ENCODE results near the gene TRPM4. TPM values are rescaled to one million over a fixed set of nuclear protein-coding genes. Genes with fewer than 3 reads are reported as not detected.
A peak's percentile ranks its signal among the peaks of the same experiment; 100 is the strongest.

TRPM4 gene
- total and polyA plus RNA-seq, 2 of the 13 experiments (the other 11 are each of a cell fraction or from before 2014, with no cell fraction given): 1.9 to 4.3 TPM

DNA sequence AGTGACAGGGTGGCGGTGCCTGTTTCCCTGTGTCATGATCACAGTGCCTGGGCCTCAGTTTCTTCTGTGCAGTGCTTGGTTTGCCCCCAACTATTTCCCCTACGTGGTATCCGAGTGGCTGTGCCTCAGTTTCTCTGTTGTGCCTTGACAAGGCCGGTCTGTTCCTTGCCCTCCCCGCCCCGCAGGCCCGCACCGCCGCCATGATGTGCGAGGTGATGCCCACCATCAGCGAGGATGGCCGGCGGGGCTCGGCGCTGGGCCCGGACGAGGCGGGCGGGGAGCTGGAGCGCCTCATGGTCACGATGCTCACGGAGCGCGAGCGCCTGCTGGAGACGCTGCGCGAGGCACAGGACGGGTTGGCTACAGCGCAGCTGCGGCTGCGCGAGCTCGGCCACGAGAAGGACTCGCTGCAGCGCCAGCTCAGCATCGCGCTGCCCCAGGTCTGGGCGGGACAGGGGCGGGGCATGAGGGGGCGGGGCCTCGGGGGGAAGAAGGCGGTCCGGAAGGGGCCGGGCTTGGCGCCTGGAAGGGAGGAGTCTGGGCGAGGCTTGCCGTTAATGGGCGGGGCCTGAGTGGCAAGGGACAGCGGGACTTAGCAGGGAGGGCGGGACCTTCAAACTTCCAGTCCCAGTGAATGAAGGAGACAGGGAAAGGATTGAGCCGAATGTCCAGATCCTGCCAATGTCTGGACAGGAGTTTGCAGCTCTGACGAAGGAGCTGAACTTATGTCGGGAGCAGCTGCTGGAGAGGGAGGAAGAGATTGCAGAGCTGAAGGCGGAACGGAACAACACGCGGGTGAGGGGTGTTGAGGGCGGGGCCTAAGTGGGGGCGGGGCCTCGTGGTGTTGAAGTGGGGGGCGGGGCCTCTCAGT lies 29.7 kb upstream of the TRPM4 start (continued):
- TF ChIP-seq, protein P1, sequence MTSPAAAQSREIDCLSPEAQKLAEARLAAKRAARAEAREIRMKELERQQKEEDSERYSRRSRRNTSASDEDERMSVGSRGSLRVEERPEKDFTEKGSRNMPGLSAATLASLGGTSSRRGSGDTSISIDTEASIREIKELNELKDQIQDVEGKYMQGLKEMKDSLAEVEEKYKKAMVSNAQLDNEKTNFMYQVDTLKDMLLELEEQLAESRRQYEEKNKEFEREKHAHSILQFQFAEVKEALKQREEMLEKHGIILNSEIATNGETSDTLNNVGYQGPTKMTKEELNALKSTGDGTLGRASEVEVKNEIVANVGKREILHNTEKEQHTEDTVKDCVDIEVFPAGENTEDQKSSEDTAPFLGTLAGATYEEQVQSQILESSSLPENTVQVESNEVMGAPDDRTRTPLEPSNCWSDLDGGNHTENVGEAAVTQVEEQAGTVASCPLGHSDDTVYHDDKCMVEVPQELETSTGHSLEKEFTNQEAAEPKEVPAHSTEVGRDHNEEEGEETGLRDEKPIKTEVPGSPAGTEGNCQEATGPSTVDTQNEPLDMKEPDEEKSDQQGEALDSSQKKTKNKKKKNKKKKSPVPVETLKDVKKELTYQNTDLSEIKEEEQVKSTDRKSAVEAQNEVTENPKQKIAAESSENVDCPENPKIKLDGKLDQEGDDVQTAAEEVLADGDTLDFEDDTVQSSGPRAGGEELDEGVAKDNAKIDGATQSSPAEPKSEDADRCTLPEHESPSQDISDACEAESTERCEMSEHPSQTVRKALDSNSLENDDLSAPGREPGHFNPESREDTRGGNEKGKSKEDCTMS (CRISPR knock-in tag; conservative IDR thresholded peaks at IDR 0.05): 0 out of 2 replicates have a peak, but pooled peaks have one; percentile 89
- TF ChIP-seq FOXJ3 (CRISPR knock-in tag; IDR thresholded peaks at IDR 0.05; ENCODE audit: borderline replicate concordance): no peak; the same call in 1 of the 2 replicates
- TF ChIP-seq TSC22D2 (CRISPR knock-in tag; IDR thresholded peaks at IDR 0.05; ENCODE audit: borderline replicate concordance): peak; percentile 98
- peak; percentile 90 for TF ChIP-seq SIN3B (IDR thresholded peaks at IDR 0.05; ENCODE audit: low read length)
- peak; percentile 66; the same call in 1 of the 2 replicates for TF ChIP-seq ZNF121 (CRISPR knock-in tag; IDR thresholded peaks at IDR 0.05)
- TF ChIP-seq, protein P2, sequence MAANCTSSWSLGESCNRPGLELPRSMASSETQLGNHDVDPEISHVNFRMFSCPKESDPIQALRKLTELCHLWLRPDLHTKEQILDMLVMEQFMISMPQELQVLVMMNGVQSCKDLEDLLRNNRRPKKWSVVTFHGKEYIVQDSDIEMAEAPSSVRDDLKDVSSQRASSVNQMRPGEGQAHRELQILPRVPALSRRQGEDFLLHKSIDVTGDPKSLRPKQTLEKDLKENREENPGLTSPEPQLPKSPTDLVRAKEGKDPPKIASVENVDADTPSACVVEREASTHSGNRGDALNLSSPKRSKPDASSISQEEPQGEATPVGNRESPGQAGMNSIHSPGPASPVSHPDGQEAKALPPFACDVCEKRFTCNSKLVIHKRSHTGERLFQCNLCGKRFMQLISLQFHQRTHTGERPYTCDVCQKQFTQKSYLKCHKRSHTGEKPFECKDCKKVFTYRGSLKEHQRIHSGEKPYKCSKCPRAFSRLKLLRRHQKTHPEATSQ (CRISPR knock-in tag; IDR thresholded peaks at IDR 0.05; ENCODE audit: borderline replicate concordance): peak; percentile 98
- TF ChIP-seq ATM (IDR thresholded peaks at IDR 0.05; ENCODE audit: borderline replicate concordance): no peak
- TF ChIP-seq, protein P3, sequence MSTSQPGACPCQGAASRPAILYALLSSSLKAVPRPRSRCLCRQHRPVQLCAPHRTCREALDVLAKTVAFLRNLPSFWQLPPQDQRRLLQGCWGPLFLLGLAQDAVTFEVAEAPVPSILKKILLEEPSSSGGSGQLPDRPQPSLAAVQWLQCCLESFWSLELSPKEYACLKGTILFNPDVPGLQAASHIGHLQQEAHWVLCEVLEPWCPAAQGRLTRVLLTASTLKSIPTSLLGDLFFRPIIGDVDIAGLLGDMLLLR (CRISPR knock-in tag; IDR thresholded peaks at IDR 0.05): peak; percentile 98
- peak; percentile 84 for TF ChIP-seq YY1 (IDR thresholded peaks at IDR 0.05; ENCODE audit: insufficient read depth, insufficient replicate concordance, low read depth, low read length)
- peak; percentile 87 for TF ChIP-seq MIER2 (CRISPR knock-in tag; IDR thresholded peaks at IDR 0.05)
- peak; percentile 98 for TF ChIP-seq ZNF44 (CRISPR knock-in tag; IDR thresholded peaks at IDR 0.05)
- TF ChIP-seq SAP130 (CRISPR knock-in tag; IDR thresholded peaks at IDR 0.05; ENCODE audit: low read depth): peak; percentile 95
- TF ChIP-seq ZNF337 (CRISPR knock-in tag; IDR thresholded peaks at IDR 0.05; ENCODE audit: borderline replicate concordance, low read depth): peak; percentile 97; the same call in 1 of the 2 replicates
- TF ChIP-seq ZNF430 (CRISPR knock-in tag; IDR thresholded peaks at IDR 0.05): peak; percentile 100
- TF ChIP-seq, protein P4, sequence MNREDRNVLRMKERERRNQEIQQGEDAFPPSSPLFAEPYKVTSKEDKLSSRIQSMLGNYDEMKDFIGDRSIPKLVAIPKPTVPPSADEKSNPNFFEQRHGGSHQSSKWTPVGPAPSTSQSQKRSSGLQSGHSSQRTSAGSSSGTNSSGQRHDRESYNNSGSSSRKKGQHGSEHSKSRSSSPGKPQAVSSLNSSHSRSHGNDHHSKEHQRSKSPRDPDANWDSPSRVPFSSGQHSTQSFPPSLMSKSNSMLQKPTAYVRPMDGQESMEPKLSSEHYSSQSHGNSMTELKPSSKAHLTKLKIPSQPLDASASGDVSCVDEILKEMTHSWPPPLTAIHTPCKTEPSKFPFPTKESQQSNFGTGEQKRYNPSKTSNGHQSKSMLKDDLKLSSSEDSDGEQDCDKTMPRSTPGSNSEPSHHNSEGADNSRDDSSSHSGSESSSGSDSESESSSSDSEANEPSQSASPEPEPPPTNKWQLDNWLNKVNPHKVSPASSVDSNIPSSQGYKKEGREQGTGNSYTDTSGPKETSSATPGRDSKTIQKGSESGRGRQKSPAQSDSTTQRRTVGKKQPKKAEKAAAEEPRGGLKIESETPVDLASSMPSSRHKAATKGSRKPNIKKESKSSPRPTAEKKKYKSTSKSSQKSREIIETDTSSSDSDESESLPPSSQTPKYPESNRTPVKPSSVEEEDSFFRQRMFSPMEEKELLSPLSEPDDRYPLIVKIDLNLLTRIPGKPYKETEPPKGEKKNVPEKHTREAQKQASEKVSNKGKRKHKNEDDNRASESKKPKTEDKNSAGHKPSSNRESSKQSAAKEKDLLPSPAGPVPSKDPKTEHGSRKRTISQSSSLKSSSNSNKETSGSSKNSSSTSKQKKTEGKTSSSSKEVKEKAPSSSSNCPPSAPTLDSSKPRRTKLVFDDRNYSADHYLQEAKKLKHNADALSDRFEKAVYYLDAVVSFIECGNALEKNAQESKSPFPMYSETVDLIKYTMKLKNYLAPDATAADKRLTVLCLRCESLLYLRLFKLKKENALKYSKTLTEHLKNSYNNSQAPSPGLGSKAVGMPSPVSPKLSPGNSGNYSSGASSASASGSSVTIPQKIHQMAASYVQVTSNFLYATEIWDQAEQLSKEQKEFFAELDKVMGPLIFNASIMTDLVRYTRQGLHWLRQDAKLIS (CRISPR knock-in tag; IDR thresholded peaks at IDR 0.05): 0 out of 2 replicates have a peak, but pooled peaks have one; percentile 83
- peak; percentile 94 for TF ChIP-seq HOXA3 (CRISPR knock-in tag; IDR thresholded peaks at IDR 0.05)
- TF ChIP-seq PTBP1 (IDR thresholded peaks at IDR 0.05; ENCODE audit: low read depth, low read length, poor library complexity, severe bottlenecking): no peak
- peak; percentile 67; the same call in 1 of the 2 replicates for TF ChIP-seq FOXA3 (CRISPR knock-in tag; IDR thresholded peaks at IDR 0.05)
- TF ChIP-seq, protein P5, sequence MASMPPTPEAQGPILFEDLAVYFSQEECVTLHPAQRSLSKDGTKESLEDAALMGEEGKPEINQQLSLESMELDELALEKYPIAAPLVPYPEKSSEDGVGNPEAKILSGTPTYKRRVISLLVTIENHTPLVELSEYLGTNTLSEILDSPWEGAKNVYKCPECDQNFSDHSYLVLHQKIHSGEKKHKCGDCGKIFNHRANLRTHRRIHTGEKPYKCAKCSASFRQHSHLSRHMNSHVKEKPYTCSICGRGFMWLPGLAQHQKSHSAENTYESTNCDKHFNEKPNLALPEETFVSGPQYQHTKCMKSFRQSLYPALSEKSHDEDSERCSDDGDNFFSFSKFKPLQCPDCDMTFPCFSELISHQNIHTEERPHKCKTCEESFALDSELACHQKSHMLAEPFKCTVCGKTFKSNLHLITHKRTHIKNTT (CRISPR knock-in tag; IDR thresholded peaks at IDR 0.05): no peak

Measured in HepG2 (cell line).